ENCODE data around the gene MTF2. TPM values are rescaled to one million over a fixed set of nuclear protein-coding genes. Genes with fewer than 3 reads are reported as not detected.

The MTF2 gene
- total and polyA plus RNA-seq, 2 experiments from 2014 or later: 82.1 to 133 TPM

GRCh38 chr1:93172778-93173177 lies 93.7 kb downstream of the MTF2 start:
- H3K4me2 ChIP-seq: no peak overlapping the region
- DNase-seq (ENCODE audit: low spot score): no peak
- no peaks in the 10 kb centered on the region for H3K9me2 ChIP-seq (ENCODE audit: insufficient read depth)
- Mint-ChIP-seq H3K4me3 (no peak overlapping the region), H3K27ac (no peak overlapping the region), H3K27me3 (ENCODE audit: insufficient read depth, low read depth, poor library complexity) (no peaks in the 10 kb centered on the region), H3K9me3 (no peaks in the 10 kb centered on the region), H3K36me3 (ENCODE audit: low read depth) (peaks cover 18% of the 10 kb centered on the region; the same call in 2 of the 3 replicates), H3K4me1 (peaks cover 3% of the 10 kb centered on the region; the same call in 2 of the 3 replicates)
- H3K79me2 ChIP-seq (replicated peaks; ENCODE audit: insufficient read depth): peaks cover 90% of the 10 kb centered on the region
- H3K4me3 ChIP-seq: no peak overlapping the region
- H4K20me1 ChIP-seq (replicated peaks; ENCODE audit: insufficient read depth): 0 out of 2 replicates have a peak, but pooled peaks cover 12% of the 10 kb centered on the region
- ATAC-seq: no peak
- no peaks in the 10 kb centered on the region for H3K36me3 ChIP-seq (ENCODE audit: insufficient read depth)
- H3K4me1 ChIP-seq (ENCODE audit: insufficient read depth): peaks cover 4% of the 10 kb centered on the region; the same call in 1 of the 2 replicates
- TF ChIP-seq CTCF (conservative IDR thresholded peaks at IDR 0.05; ENCODE audit: low read depth in 2 of 2) (no peak), JUNB (IDR thresholded peaks at IDR 0.05; ENCODE audit: unreplicated experiment) (no peak), POLR2AphosphoS5 (IDR thresholded peaks at IDR 0.05; ENCODE audit: low read depth) (no peak), NANOG (IDR thresholded peaks at IDR 0.05; ENCODE audit: borderline replicate concordance) (no peak), ETS1 (IDR thresholded peaks at IDR 0.05) (no peak), ZNF462 (CRISPR knock-in tag; IDR thresholded peaks at IDR 0.05) (no peak), ZNF114 (CRISPR knock-in tag; IDR thresholded peaks at IDR 0.05) (no peak), EZH2 (IDR thresholded peaks at IDR 0.05; ENCODE audit: low read depth, unreplicated experiment) (no peak), CREB1 (CRISPR knock-in tag; IDR thresholded peaks at IDR 0.05; ENCODE audit: low read depth) (no peak), ZNF331 (CRISPR knock-in tag; IDR thresholded peaks at IDR 0.05; ENCODE audit: low read depth) (no peak), REST (IDR thresholded peaks at IDR 0.05; ENCODE audit: unreplicated experiment) (no peak), STAT1 (IDR thresholded peaks at IDR 0.05; ENCODE audit: unreplicated experiment) (no peak), EZH2phosphoT487 (IDR thresholded peaks at IDR 0.05; ENCODE audit: unreplicated experiment) (no peak)
- no peak overlapping the region for H2AFZ ChIP-seq
- no peaks in the 10 kb centered on the region for H3F3A ChIP-seq (replicated peaks; ENCODE audit: low read depth)
- H3K27ac ChIP-seq (ENCODE audit: low read depth): no peak overlapping the region
- no peaks in the 10 kb centered on the region for H3K27me3 ChIP-seq (ENCODE audit: insufficient read depth)
